GM12891 (cell line): ENCODE results near the gene TPK1.

Experiments
- DNase-seq: peaks from one replicate; pipeline ENCODE4 v3.0.0; 2011; ENCODE audit warnings: low spot score; ENCODE audit not compliant: insufficient read length
- FAIRE-seq: peaks from 2 replicates; lab custom pipeline; 2011; peaks lifted over from hg19 to GRCh38; lab: Jason Lieb, UNC
- PAX5 ChIP-seq: IDR thresholded peaks from 2 replicates; pipeline ENCODE4 v1.6.1; 2011; ENCODE audit warnings: low read length, moderate library complexity, mild to moderate bottlenecking; ENCODE audit not compliant: insufficient read depth, severe bottlenecking
- POLR2A ChIP-seq: IDR thresholded peaks from 2 replicates; pipeline ENCODE4 v1.6.1; 2011; ENCODE audit warnings: low read depth, low read length, control low read depth
- POLR2AphosphoS5 ChIP-seq: IDR thresholded peaks from 2 replicates; pipeline ENCODE4 v1.6.1; 2011; ENCODE audit warnings: low read depth, low read length, control low read depth
- POU2F2 ChIP-seq: IDR thresholded peaks from 2 replicates; pipeline ENCODE4 v1.6.1; 2011; ENCODE audit warnings: low read depth, mild to moderate bottlenecking, control low read depth, low read length, moderate library complexity
- SPI1 ChIP-seq: IDR thresholded peaks from 2 replicates; pipeline ENCODE4 v1.6.1; 2011; ENCODE audit warnings: low read depth, low read length, control low read depth
- TAF1 ChIP-seq: IDR thresholded peaks from 2 replicates; pipeline ENCODE4 v1.6.1; 2011; ENCODE audit warnings: low read depth, low read length, control low read depth

TPK1 gene

GRCh38 chr7:144547888-144548287, 288.0 kb downstream of the TPK1 start:
- FAIRE-seq, result peak; percentile 33
- no peak for DNase-seq
- TF ChIP-seq POLR2AphosphoS5 (no peak), TAF1 (no peak), SPI1 (no peak), POU2F2 (no peak), PAX5 (no peak), POLR2A (no peak)

DNA sequence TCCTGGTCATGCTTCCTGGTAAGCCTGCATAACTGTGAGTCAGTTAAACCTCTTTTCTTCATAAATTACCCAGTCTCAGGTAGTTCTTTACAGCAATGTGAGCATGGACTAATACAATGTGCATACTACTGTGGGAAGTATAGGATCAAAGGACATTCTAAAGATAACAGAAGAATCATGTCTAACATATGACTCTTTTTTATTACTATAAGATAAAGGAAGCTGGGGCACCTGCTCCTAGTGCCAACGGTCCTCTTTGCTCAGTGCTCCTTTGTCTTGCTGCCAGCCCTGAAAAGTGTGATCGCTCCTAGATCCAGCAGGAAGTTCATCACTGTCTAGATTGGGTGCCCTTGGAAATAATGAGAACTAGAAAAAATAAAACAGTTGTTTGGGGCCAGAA, 289.1 kb downstream of the TPK1 start:
- FAIRE-seq, result no peak
- DNase-seq, result no peak
- no peak for TF ChIP-seq POLR2AphosphoS5
- TF ChIP-seq PAX5, result no peak
- TF ChIP-seq SPI1, result no peak
- no peak for TF ChIP-seq POU2F2
- TF ChIP-seq POLR2A, result no peak
- TF ChIP-seq TAF1, result no peak

- DNase-seq (no peak), FAIRE-seq (no peak)
- TF ChIP-seq PAX5, result no peak
- TF ChIP-seq POLR2AphosphoS5, result no peak
- no peak for TF ChIP-seq TAF1
- TF ChIP-seq POLR2A, result no peak
- no peak for TF ChIP-seq POU2F2
- TF ChIP-seq SPI1, result no peak
These were observed 290.5 kb downstream of the TPK1 start for GRCh38 chr7:144545330-144545729.

DNA sequence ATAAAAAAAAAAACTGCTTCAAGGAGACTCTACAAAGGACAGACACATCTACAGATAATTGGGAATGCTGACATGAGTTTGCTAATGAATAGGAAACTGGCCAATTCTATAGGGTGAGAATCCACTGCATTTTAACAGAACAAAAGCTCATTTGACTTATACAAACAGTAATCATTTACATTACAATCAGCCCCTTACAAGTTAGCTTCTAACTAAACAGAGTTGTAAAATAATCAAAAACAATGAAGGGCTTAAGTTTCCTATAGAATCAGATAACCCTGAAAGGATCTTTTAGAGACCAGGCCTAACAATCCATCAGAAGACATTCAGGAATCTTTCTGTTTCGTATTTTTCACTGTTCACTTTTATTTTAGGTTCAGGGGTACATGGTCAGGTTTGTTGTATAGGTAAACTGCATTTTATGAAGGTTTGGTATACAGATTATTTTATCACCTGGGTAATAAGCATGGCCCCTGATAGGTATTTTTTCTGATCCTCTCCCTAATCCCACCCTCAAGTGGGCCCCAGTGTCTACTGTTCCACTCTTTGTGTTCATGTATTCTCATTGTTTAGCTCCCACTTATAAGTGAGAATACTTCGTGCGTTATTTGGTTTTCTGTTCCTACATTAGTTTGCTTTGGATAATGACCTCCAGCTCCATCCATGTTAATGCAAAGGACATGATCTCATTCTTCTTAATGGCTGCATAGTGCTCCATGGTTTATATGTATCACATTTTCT, 301.0 kb downstream of the TPK1 start:
- FAIRE-seq, result no peak
- no peak for DNase-seq
- TF ChIP-seq POLR2AphosphoS5, result no peak
- no peak for TF ChIP-seq SPI1
- no peak for TF ChIP-seq TAF1
- TF ChIP-seq PAX5, result no peak
- no peak for TF ChIP-seq POLR2A
- TF ChIP-seq POU2F2, result no peak

GRCh38 chr7:144534196-144534595, 301.7 kb downstream of the TPK1 start:
- TF ChIP-seq POLR2AphosphoS5 (no peak), TAF1 (no peak), POU2F2 (no peak), PAX5 (no peak), SPI1 (no peak), POLR2A (no peak)
- DNase-seq (no peak), FAIRE-seq (no peak)

DNA sequence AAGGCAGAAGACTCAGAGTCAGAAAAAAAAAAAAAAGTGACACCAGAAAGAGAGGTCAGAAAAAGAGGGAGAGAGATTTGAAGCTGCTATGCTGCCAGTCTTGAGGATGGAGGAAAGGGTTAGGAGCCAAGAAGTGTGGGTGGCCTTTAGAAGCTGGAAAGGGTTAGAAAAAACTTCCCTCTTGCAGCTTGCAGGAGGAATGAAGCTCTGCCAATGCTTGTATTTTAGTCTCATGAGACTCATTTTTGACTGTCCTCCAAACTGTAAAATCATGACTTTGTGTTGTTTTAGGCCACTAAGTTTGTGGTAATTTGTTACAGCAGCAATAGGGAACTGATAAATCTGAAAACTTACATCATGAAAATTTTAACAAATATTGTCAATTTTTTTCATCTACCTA, 304.7 kb downstream of the TPK1 start:
- TF ChIP-seq POLR2A, result no peak
- TF ChIP-seq SPI1, result no peak
- TF ChIP-seq POU2F2, result no peak
- TF ChIP-seq TAF1, result no peak
- no peak for TF ChIP-seq PAX5
- TF ChIP-seq POLR2AphosphoS5, result no peak
- DNase-seq, result no peak
- FAIRE-seq, result no peak

DNA sequence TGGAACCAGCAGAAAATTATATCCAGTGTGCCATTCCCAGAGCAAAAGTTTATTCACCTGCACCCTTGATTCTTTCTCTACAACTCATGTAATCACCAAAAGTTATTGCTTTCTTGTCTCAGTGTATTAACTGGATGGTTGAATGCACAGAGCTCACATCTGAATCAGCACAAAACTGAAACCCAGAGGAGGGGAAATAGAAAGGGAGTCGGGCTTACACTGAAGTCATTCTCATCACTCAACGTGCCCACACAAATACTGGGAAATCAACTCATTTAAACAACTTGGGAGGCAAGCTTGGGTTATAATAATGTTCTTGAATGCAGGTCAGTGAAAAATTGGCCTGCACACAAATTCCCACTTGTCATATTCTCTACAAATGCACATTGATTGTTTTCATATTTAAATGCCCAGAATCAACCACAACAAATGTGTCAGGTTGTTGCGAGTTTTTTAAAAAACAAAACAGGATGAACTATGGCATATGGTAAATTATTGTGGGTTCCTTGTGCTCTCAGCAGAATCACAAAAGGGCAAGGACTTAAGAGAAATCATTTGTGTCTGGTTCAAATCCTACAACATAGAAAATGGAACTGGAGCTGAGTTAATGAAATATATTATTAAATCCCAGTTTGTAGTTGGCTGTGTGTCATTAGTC, 306.5 kb downstream of the TPK1 start:
- peak; percentile 92 for FAIRE-seq

GRCh38 chr7:144528536-144529045, 307.3 kb downstream of the TPK1 start:
- FAIRE-seq, result no peak
- no peak for TF ChIP-seq POLR2A
- TF ChIP-seq TAF1, result no peak
- no peak for TF ChIP-seq SPI1
- TF ChIP-seq PAX5, result no peak
- TF ChIP-seq POLR2AphosphoS5, result no peak
- no peak for TF ChIP-seq POU2F2

More for the DNA sequence above, 306.5 kb downstream of the TPK1 start:
- TF ChIP-seq PAX5, result no peak
- peak; percentile 42; the same call in 1 of the 2 replicates for TF ChIP-seq SPI1
- peak; percentile 25 for DNase-seq

DNA sequence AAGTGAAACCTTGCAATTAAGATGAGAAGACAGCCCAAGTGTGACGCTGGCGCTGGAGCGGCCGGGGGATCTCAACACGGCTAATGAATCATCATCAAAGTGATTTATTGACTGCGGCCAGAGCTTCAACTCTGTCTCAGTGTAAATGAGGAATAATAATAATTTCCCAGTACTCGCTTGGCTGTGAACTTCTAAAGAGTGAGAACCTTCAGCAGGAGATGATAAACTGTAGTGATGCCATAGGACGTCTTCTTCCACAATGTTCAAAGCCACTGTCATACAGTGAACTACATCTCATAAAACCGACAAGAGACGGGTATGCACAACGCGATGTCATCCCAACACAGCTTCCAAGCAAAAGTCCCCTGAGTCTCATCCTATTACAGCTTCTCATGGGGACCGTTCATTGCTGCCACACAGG, 308.8 kb downstream of the TPK1 start:
- no peak for DNase-seq
- TF ChIP-seq POLR2A (no peak), SPI1 (no peak), TAF1 (no peak)
- no peak for FAIRE-seq

More at GRCh38 chr7:144528536-144529045, 307.3 kb downstream of the TPK1 start:
- no peak for DNase-seq

- FAIRE-seq, result no peak
These were observed 309.9 kb downstream of the TPK1 start for GRCh38 chr7:144525956-144526355.

More at GRCh38 chr7:144525956-144526355, 309.9 kb downstream of the TPK1 start:
- TF ChIP-seq TAF1 (no peak), POLR2AphosphoS5 (no peak), SPI1 (no peak), POU2F2 (no peak)
- DNase-seq, result no peak
